Memory B cell (primary cell): ENCODE data around the gene UAP1L1.
"Not testable (repeated sequence)": the region's sequence is repeated elsewhere in the genome, so short reads cannot be mapped to it uniquely, and the experiment has no call there.

Source experiments
- ATAC-seq: fragments of 150-1000 bp; cut with Tn5 transposase; 2 replicates; pipeline ENCODE4 v1.10.0; 2021; ENCODE audit warnings: low read depth, mild to moderate bottlenecking, moderate library complexity
- DNase-seq, 2 donors: peaks; one replicate each; pipeline ENCODE4 v3.0.0; 2022; ENCODE audit warnings: low spot score in 2 of 2
- H3K27ac Mint-ChIP-seq: one replicate; pipeline ENCODE4 v1.8.0; 2022; ENCODE audit warnings: mild to moderate bottlenecking, moderate library complexity, mixed read lengths
- H3K27me3 Mint-ChIP-seq: one replicate; pipeline ENCODE4 v1.8.0; 2022; ENCODE audit warnings: mixed read lengths
- H3K36me3 Mint-ChIP-seq: one replicate; pipeline ENCODE4 v1.8.0; 2022; ENCODE audit warnings: mild to moderate bottlenecking, mixed read lengths
- H3K4me1 Mint-ChIP-seq: one replicate; pipeline ENCODE4 v1.8.0; 2022; ENCODE audit warnings: mixed read lengths
- H3K4me3 Mint-ChIP-seq: one replicate; pipeline ENCODE4 v1.8.0; 2022; ENCODE audit warnings: mild to moderate bottlenecking, moderate library complexity, mixed read lengths
- H3K9me3 Mint-ChIP-seq: one replicate; pipeline ENCODE4 v1.8.0; 2022; ENCODE audit warnings: mixed read lengths

UAP1L1 gene

GRCh38 chr9:137123952-137124462 lies 46.7 kb downstream of the UAP1L1 start:
- not testable (repeated sequence) for H3K4me3 Mint-ChIP-seq

GRCh38 chr9:137126786-137127185 lies 49.5 kb downstream of the UAP1L1 start:
- Mint-ChIP-seq H3K27ac (peak overlapping the region; percentile 94), H3K9me3 (no peaks in the 10 kb centered on the region), H3K27me3 (no peaks in the 10 kb centered on the region), H3K4me1 (peaks cover 38% of the 10 kb centered on the region), H3K4me3 (peak overlapping the region; percentile 90), H3K36me3 (no peaks in the 10 kb centered on the region)
- ATAC-seq = no peak
- no peak for DNase-seq

More at GRCh38 chr9:137123952-137124462, 46.7 kb downstream of the UAP1L1 start:
- H3K36me3 Mint-ChIP-seq, ATAC-seq, DNase-seq, H3K9me3 Mint-ChIP-seq, H3K27me3 Mint-ChIP-seq, H3K27ac Mint-ChIP-seq: not testable (repeated sequence)
- H3K4me1 Mint-ChIP-seq = peaks cover 46% of the 10 kb centered on the region

GRCh38 chr9:137127301-137128157 lies 50.2 kb downstream of the UAP1L1 start:
- peak in 1 of 2 donors; percentile 28 for DNase-seq
- ATAC-seq = peak; percentile 12
- peak overlapping the region; percentile 94 for H3K4me3 Mint-ChIP-seq
- no peaks in the 10 kb centered on the region for H3K9me3 Mint-ChIP-seq
- H3K27ac Mint-ChIP-seq = peak overlapping the region; percentile 94
- no peaks in the 10 kb centered on the region for H3K27me3 Mint-ChIP-seq
- H3K4me1 Mint-ChIP-seq = peaks cover 31% of the 10 kb centered on the region
- H3K36me3 Mint-ChIP-seq = no peaks in the 10 kb centered on the region

- H3K27me3 Mint-ChIP-seq = no peaks in the 10 kb centered on the region
- no peaks in the 10 kb centered on the region for H3K9me3 Mint-ChIP-seq
- ATAC-seq (no peak), DNase-seq (no peak)
- no peaks in the 10 kb centered on the region for H3K36me3 Mint-ChIP-seq
- peak overlapping the region; percentile 94 for H3K27ac Mint-ChIP-seq
- H3K4me3 Mint-ChIP-seq = peak overlapping the region; percentile 94
- H3K4me1 Mint-ChIP-seq = peaks cover 27% of the 10 kb centered on the region
Observed at GRCh38 chr9:137128158-137128861, 51.0 kb downstream of the UAP1L1 start.

GRCh38 chr9:137128862-137129455 lies 51.6 kb downstream of the UAP1L1 start:
- ATAC-seq (peak; percentile 0), DNase-seq (no peak)
- Mint-ChIP-seq H3K4me3 (peak overlapping the region; percentile 94), H3K36me3 (no peaks in the 10 kb centered on the region), H3K4me1 (peaks cover 24% of the 10 kb centered on the region), H3K27me3 (no peaks in the 10 kb centered on the region), H3K9me3 (no peaks in the 10 kb centered on the region), H3K27ac (peak overlapping the region; percentile 94)

GRCh38 chr9:137129456-137130175 lies 52.3 kb downstream of the UAP1L1 start:
- DNase-seq = peak; percentile 85 to 88
- Mint-ChIP-seq H3K4me3 (peak overlapping the region; percentile 94), H3K27me3 (no peaks in the 10 kb centered on the region), H3K36me3 (no peaks in the 10 kb centered on the region), H3K9me3 (no peaks in the 10 kb centered on the region), H3K4me1 (peaks cover 24% of the 10 kb centered on the region), H3K27ac (peak overlapping the region; percentile 94)
- peak; percentile 93 for ATAC-seq

GRCh38 chr9:137130176-137130755 lies 52.9 kb downstream of the UAP1L1 start:
- Mint-ChIP-seq H3K9me3 (no peaks in the 10 kb centered on the region), H3K36me3 (no peaks in the 10 kb centered on the region), H3K4me1 (peaks cover 24% of the 10 kb centered on the region), H3K27me3 (no peaks in the 10 kb centered on the region), H3K4me3 (peak overlapping the region; percentile 78), H3K27ac (peak overlapping the region; percentile 39)
- DNase-seq (no peak), ATAC-seq (no peak)
